Lung (tissue), 16 donors: ENCODE results near the gene APLF. TPM values are rescaled to one million over a fixed set of nuclear protein-coding genes. Genes with fewer than 3 reads are reported as not detected.

Experiments used
- ATAC-seq: fragments of 200-7000 bp; cut with Tn5 transposase; one replicate; pipeline ENCODE4 v1.9.1; 2020; ENCODE audit warnings: moderate number of reproducible peaks; ENCODE audit not compliant: insufficient read depth, low FRiP score
- DNase-seq, 3 donors: peaks; one replicate each; pipeline ENCODE4 v3.0.0-alpha.2; 2013 to 2017
- H3K27ac ChIP-seq, 2 donors: one replicate each; pipeline ENCODE4 v1.5.1; 2013; ENCODE audit warnings: mild to moderate bottlenecking in 2 of 2, moderate library complexity in 2 of 2, control low read depth in 1 of 2, inconsistent platforms in 1 of 2, low read depth in 1 of 2, low read length in 1 of 2
- H3K27me3 ChIP-seq, 3 donors: one replicate each; pipeline ENCODE4 v1.5.1; 2013; ENCODE audit warnings: low read length in 2 of 3; ENCODE audit not compliant: control insufficient read depth in 3 of 3, insufficient read depth in 3 of 3
- H3K36me3 ChIP-seq, 4 donors: one replicate each; pipeline ENCODE4 v1.5.1; 2013; ENCODE audit warnings: low read length in 4 of 4, mild to moderate bottlenecking in 1 of 4, moderate library complexity in 1 of 4; ENCODE audit not compliant: control insufficient read depth in 4 of 4, insufficient read depth in 4 of 4
- H3K4me1 ChIP-seq, 5 donors: one replicate each; pipeline ENCODE4 v1.5.1; 2013; ENCODE audit warnings: low read length in 5 of 5, mild to moderate bottlenecking in 2 of 5, moderate library complexity in 1 of 5; ENCODE audit not compliant: control insufficient read depth in 5 of 5, insufficient read depth in 5 of 5
- H3K4me3 ChIP-seq: one replicate; pipeline ENCODE4 v1.5.1; 2013; ENCODE audit warnings: mild to moderate bottlenecking, control low read depth, moderate library complexity
- H3K9ac ChIP-seq, 2 donors: one replicate each; pipeline ENCODE4 v1.5.1; 2013; ENCODE audit warnings: low read length in 2 of 2, control low read depth in 1 of 2; ENCODE audit not compliant: insufficient read depth in 1 of 2
- H3K9me3 ChIP-seq, 4 donors: one replicate each; pipeline ENCODE4 v1.5.1; 2013; ENCODE audit warnings: low read length in 3 of 4, mild to moderate bottlenecking in 1 of 4, moderate library complexity in 1 of 4; ENCODE audit not compliant: control insufficient read depth in 4 of 4, insufficient read depth in 3 of 4
- CTCF ChIP-seq: IDR thresholded peaks from 2 replicates; pipeline ENCODE4 v1.5.1; 2012; ENCODE audit warnings: mild to moderate bottlenecking; ENCODE audit errors: control extremely low read depth, extremely low read depth
- WGBS, 2 donors: extraction: QIAGEN DNeasy Blood & Tissue Kit; methylation state at CpG; one replicate each; pipeline ENCODE4 v1.1.7; 2013; 5-methylcytosine and 5-hydroxymethylcytosine counted together
- long read RNA-seq, 5 donors: transcript quantifications; one replicate each; lab custom pipeline, GENCODE V29; 2026
- polyA plus RNA-seq, 2 donors: library from polyadenylated mRNA; stranded (reverse); fragments of 200-250 nt; gene quantifications; one replicate each; pipeline ENCODE4 v1.2.1, GENCODE V29; 2013
- total RNA-seq, 2 donors: library from RNA; depleted of rRNA in 1 of 2; stranded (reverse); fragments of >200 nt in 1 of 2; gene quantifications; one replicate each; pipeline ENCODE4 v1.2.1, GENCODE V29; 2014 to 2021
- donor health status: control.
- donor health status: control.
- donor health status: Bipolar disorder and iron deficiency.
- donor health status: healthy.
- donor health status: DM: yes; HTN: yes; CAD: no.

APLF gene
- total RNA-seq (10 to 100 TPM in 1 of 2 donors, 1 to 10 TPM in 1; 3.7 to 11.8 TPM), polyA plus RNA-seq (under 1 TPM; 0.50 to 0.89 TPM)
- long read RNA-seq, donor 1: 0 reads
- long read RNA-seq, donor 2: 0 reads
- long read RNA-seq, donor 3: 0 reads
- long read RNA-seq, donor 4: 0 reads
- long read RNA-seq, donor 5: 0 reads

GRCh38 chr2:68467077-68467960 lies at the start of gene APLF, which contains the start of gene FBXO48:
Gene APLF (plus strand): TSS chr2:68467585. CDS start chr2:68467732, 147 bp downstream.
Gene FBXO48 (minus strand): TSS chr2:68467294. CDS start chr2:68465145, 2,149 bp downstream.
- Histone ChIP-seq H3K27me3 (no peaks in the 10 kb centered on the region), H3K4me3 (peak within 1 kb of the TSS; percentile 74), H3K9ac (peak within 1 kb of the TSS; percentile 80 to 99), H3K27ac (peak within 1 kb of the TSS; percentile 81 to 90), H3K4me1 (peaks cover 0 to 21% (median 5%) of the 10 kb centered on the region in 5 donors), H3K36me3 (peaks cover 0 to 2% (median 0%) of the 10 kb centered on the region in 4 donors), H3K9me3 (no peaks in the 10 kb centered on the region)
- TF ChIP-seq CTCF: no peak
- ATAC-seq: peak; percentile 98
- peak; percentile 99 to 100 (median 99) for DNase-seq
- WGBS, 2 donors: 0% methylated on average over 82 of the region's 82 CpGs

- Histone ChIP-seq H3K9ac (no peak overlapping the region), H3K27ac (no peak overlapping the region), H3K4me3 (no peak overlapping the region), H3K4me1 (no peaks in the 10 kb centered on the region), H3K27me3 (no peaks in the 10 kb centered on the region), H3K36me3 (no peaks in the 10 kb centered on the region), H3K9me3 (no peaks in the 10 kb centered on the region)
- 27 to 38% methylated on average over 1 of the region's 1 CpG for WGBS, 2 donors
- DNase-seq: no peak
- no peak for TF ChIP-seq CTCF
- no peak for ATAC-seq
These were observed 49.5 kb upstream of the APLF start for GRCh38 chr2:68417926-68418325.

GRCh38 chr2:68418419-68418818 lies 49.0 kb upstream of the APLF start:
- H3K27me3 ChIP-seq: no peaks in the 10 kb centered on the region
- no peaks in the 10 kb centered on the region for H3K9me3 ChIP-seq
- TF ChIP-seq CTCF: no peak
- H3K27ac ChIP-seq: no peak overlapping the region
- H3K4me1 ChIP-seq: no peaks in the 10 kb centered on the region
- H3K9ac ChIP-seq: no peak overlapping the region
- no peak overlapping the region for H3K4me3 ChIP-seq
- 65 to 73% methylated on average over 1 of the region's 1 CpG for WGBS, 2 donors
- DNase-seq (no peak), ATAC-seq (no peak)
- H3K36me3 ChIP-seq: no peaks in the 10 kb centered on the region
